HepG2 (cell line): ENCODE results near the gene GPX2. TPM values are rescaled to one million over a fixed set of nuclear protein-coding genes. Genes with fewer than 3 reads are reported as not detected.

ENCODE experiments used
- ETV5 ChIP-seq: IDR thresholded peaks from 2 replicates; pipeline ENCODE4 v1.6.1; 2018; ENCODE audit warnings: missing biosample characterization, missing genetic modification reagents, inconsistent platforms, borderline replicate concordance
- JUNB ChIP-seq: sonication (generic); formaldehyde crosslinking; IDR thresholded peaks from 2 replicates; pipeline ENCODE4 v1.8.0; 2022; ENCODE audit warnings: missing genetic modification reagents, mild to moderate bottlenecking, borderline replicate concordance
- NFKB2 ChIP-seq: sonication (generic); formaldehyde crosslinking; IDR thresholded peaks from 2 replicates; pipeline ENCODE4 v1.4.0; 2020; ENCODE audit warnings: missing genetic modification reagents, borderline replicate concordance
- SNAPC2 ChIP-seq: sonication (generic); formaldehyde crosslinking; IDR thresholded peaks from 2 replicates; pipeline ENCODE4 v1.8.1; 2022; ENCODE audit warnings: mild to moderate bottlenecking, missing genetic modification reagents
- XRCC5 ChIP-seq: fragments of 200-400 bp; formaldehyde crosslinking; optimal IDR thresholded peaks from 2 replicates; pipeline ENCODE3; 2017; ENCODE audit warnings: mild to moderate bottlenecking, low read length
- ZNF614 ChIP-seq: IDR thresholded peaks from 2 replicates; pipeline ENCODE4 v1.6.1; 2018; ENCODE audit warnings: missing biosample characterization, missing genetic modification reagents, inconsistent platforms, borderline replicate concordance
- ZNF7 ChIP-seq: IDR thresholded peaks from 2 replicates; pipeline ENCODE4 v1.6.1; 2016; ENCODE audit warnings: missing biosample characterization, missing genetic modification reagents
- polyA plus RNA-seq, 8 experiments: library from polyadenylated mRNA; depleted of rRNA in 3 of 8; stranded (reverse) in 7 of 8; unstranded in 1 of 8; fragments of >200 nt; fragmentation: Illumina TruSeq in 4 of 8; extraction: Trizol in 4 of 8; gene quantifications; 2 replicates each; pipeline versions ENCODE4 v1.2.1 to v1.2.3, GENCODE V29; 2011 to 2016; ENCODE audit warnings: low read depth in 4 of 8, missing spikeins in 1 of 8, mixed read lengths in 1 of 8; ENCODE audit not compliant: insufficient read depth in 1 of 8
- total RNA-seq, 5 experiments: library from RNA; depleted of rRNA; stranded (reverse); fragments of >200 nt; fragmentation: Illumina TruSeq; extraction: Trizol; gene quantifications; 2 replicates each; pipeline ENCODE4 v1.2.3, GENCODE V29; 2016; ENCODE audit warnings: low read depth in 1 of 5
- TF ChIP-seq, protein P1 (sequence below): sonication (generic); formaldehyde crosslinking; IDR thresholded peaks from 2 replicates; pipeline ENCODE4 v1.8.1; 2023; ENCODE audit warnings: mild to moderate bottlenecking, missing genetic modification reagents
- TF ChIP-seq, protein P2 (sequence below): sonication (generic); formaldehyde crosslinking; IDR thresholded peaks from 2 replicates; pipeline ENCODE4 v1.5.0; 2020; ENCODE audit warnings: missing genetic modification reagents
- TF ChIP-seq, protein P3 (sequence below): sonication (generic); formaldehyde crosslinking; IDR thresholded peaks from 2 replicates; pipeline ENCODE4 v1.4.0; 2020; ENCODE audit warnings: missing genetic modification reagents
- TF ChIP-seq, protein P4 (sequence below): sonication (generic); formaldehyde crosslinking; IDR thresholded peaks from 2 replicates; pipeline ENCODE4 v1.5.0; 2020; ENCODE audit warnings: missing genetic modification reagents, mild to moderate bottlenecking, borderline replicate concordance
- TF ChIP-seq, protein P5 (sequence below): sonication (generic); formaldehyde crosslinking; IDR thresholded peaks from 2 replicates; pipeline ENCODE4 v1.4.0; 2020; ENCODE audit warnings: mild to moderate bottlenecking, low read depth, missing genetic modification reagents

Gene GPX2
- total and polyA plus RNA-seq, 2 of the 13 experiments (the other 11 are each of a cell fraction or from before 2014, with no cell fraction given), result 526 to 674 TPM

DNA sequence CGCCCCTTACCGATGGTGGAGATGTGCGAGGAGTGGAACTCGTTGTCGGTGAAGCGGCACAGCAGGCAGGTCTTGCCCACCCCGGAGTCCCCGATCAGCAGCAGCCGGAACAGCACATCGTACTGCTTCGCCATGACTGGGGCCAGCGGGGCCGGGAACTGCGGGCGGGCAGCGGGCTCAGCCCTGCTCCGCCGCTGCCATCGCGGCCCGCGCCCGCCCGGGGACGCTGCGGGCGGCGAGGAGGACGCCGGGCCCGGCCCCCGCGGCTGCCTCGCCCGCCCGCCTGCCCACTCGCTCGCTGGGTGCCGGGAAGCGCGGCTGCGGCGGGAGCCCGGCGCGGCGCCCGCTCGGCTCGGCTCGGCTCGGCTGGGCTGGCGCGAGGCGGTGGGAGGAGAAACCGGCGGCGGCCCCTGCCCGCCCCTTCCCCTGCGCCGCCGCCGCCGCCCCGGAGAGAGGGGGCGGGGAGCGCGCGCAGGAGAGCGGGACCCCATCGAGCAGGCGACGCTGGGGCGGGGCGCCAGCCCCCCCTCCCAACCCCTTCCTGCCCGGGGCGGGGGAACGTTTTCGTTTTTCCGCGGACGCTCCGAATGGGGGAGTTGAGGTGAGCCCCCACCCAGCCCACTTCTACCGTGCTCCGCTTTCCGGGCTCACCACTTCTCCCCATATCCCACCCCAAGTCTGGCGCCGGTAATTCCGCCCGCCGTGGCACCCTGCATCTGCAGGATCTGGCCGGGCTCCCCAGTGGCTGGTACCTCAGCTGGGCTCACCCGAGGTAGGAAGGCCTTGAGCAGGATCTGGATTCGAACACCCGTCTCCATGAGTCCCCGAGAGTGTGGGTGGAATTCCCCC lies 29.6 kb upstream of the GPX2 start, which contains the start of gene RAB15 (continued):
- TF ChIP-seq, protein P1, sequence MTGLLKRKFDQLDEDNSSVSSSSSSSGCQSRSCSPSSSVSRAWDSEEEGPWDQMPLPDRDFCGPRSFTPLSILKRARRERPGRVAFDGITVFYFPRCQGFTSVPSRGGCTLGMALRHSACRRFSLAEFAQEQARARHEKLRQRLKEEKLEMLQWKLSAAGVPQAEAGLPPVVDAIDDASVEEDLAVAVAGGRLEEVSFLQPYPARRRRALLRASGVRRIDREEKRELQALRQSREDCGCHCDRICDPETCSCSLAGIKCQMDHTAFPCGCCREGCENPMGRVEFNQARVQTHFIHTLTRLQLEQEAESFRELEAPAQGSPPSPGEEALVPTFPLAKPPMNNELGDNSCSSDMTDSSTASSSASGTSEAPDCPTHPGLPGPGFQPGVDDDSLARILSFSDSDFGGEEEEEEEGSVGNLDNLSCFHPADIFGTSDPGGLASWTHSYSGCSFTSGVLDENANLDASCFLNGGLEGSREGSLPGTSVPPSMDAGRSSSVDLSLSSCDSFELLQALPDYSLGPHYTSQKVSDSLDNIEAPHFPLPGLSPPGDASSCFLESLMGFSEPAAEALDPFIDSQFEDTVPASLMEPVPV (CRISPR knock-in tag), result 0 out of 2 replicates have a peak, but pooled peaks have one; percentile 30
- TF ChIP-seq, protein P2, sequence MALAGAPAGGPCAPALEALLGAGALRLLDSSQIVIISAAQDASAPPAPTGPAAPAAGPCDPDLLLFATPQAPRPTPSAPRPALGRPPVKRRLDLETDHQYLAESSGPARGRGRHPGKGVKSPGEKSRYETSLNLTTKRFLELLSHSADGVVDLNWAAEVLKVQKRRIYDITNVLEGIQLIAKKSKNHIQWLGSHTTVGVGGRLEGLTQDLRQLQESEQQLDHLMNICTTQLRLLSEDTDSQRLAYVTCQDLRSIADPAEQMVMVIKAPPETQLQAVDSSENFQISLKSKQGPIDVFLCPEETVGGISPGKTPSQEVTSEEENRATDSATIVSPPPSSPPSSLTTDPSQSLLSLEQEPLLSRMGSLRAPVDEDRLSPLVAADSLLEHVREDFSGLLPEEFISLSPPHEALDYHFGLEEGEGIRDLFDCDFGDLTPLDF (CRISPR knock-in tag), result no peak
- TF ChIP-seq, protein P3, sequence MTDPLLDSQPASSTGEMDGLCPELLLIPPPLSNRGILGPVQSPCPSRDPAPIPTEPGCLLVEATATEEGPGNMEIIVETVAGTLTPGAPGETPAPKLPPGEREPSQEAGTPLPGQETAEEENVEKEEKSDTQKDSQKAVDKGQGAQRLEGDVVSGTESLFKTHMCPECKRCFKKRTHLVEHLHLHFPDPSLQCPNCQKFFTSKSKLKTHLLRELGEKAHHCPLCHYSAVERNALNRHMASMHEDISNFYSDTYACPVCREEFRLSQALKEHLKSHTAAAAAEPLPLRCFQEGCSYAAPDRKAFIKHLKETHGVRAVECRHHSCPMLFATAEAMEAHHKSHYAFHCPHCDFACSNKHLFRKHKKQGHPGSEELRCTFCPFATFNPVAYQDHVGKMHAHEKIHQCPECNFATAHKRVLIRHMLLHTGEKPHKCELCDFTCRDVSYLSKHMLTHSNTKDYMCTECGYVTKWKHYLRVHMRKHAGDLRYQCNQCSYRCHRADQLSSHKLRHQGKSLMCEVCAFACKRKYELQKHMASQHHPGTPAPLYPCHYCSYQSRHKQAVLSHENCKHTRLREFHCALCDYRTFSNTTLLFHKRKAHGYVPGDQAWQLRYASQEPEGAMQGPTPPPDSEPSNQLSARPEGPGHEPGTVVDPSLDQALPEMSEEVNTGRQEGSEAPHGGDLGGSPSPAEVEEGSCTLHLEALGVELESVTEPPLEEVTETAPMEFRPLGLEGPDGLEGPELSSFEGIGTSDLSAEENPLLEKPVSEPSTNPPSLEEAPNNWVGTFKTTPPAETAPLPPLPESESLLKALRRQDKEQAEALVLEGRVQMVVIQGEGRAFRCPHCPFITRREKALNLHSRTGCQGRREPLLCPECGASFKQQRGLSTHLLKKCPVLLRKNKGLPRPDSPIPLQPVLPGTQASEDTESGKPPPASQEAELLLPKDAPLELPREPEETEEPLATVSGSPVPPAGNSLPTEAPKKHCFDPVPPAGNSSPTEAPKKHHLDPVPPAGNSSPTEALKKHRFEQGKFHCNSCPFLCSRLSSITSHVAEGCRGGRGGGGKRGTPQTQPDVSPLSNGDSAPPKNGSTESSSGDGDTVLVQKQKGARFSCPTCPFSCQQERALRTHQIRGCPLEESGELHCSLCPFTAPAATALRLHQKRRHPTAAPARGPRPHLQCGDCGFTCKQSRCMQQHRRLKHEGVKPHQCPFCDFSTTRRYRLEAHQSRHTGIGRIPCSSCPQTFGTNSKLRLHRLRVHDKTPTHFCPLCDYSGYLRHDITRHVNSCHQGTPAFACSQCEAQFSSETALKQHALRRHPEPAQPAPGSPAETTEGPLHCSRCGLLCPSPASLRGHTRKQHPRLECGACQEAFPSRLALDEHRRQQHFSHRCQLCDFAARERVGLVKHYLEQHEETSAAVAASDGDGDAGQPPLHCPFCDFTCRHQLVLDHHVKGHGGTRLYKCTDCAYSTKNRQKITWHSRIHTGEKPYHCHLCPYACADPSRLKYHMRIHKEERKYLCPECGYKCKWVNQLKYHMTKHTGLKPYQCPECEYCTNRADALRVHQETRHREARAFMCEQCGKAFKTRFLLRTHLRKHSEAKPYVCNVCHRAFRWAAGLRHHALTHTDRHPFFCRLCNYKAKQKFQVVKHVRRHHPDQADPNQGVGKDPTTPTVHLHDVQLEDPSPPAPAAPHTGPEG (CRISPR knock-in tag), result peak; percentile 68; the same call in 1 of the 2 replicates
- TF ChIP-seq ETV5 (CRISPR knock-in tag) (no peak), ZNF7 (no peak), NFKB2 (peak; percentile 43; the same call in 1 of the 2 replicates), JUNB (CRISPR knock-in tag) (no peak), XRCC5 (no peak), SNAPC2 (CRISPR knock-in tag) (no peak), ZNF614 (CRISPR knock-in tag) (no peak)
- TF ChIP-seq, protein P4, sequence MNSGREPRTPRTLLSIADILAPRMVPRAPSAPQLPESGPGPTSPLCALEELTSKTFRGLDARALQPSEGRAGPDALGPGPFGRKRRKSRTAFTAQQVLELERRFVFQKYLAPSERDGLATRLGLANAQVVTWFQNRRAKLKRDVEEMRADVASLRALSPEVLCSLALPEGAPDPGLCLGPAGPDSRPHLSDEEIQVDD, result no peak
- TF ChIP-seq, protein P5, sequence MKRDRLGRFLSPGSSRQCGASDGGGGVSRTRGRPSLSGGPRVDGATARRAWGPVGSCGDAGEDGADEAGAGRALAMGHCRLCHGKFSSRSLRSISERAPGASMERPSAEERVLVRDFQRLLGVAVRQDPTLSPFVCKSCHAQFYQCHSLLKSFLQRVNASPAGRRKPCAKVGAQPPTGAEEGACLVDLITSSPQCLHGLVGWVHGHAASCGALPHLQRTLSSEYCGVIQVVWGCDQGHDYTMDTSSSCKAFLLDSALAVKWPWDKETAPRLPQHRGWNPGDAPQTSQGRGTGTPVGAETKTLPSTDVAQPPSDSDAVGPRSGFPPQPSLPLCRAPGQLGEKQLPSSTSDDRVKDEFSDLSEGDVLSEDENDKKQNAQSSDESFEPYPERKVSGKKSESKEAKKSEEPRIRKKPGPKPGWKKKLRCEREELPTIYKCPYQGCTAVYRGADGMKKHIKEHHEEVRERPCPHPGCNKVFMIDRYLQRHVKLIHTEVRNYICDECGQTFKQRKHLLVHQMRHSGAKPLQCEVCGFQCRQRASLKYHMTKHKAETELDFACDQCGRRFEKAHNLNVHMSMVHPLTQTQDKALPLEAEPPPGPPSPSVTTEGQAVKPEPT (CRISPR knock-in tag), result no peak
